ENCODE data around the gene GMDS. TPM values are rescaled to one million over a fixed set of nuclear protein-coding genes. Genes with fewer than 3 reads are reported as not detected.

The GMDS gene
- total and polyA plus RNA-seq, 2 of the 13 experiments (the other 11 are each of a cell fraction or from before 2014, with no cell fraction given) = 64.4 to 112 TPM

- ChIA-PET POLR2A (no interaction called here), CTCF (ENCODE audit: low intra/inter-chr PET ratio, low total read pairs) (no interaction called here)
- no peaks in the 10 kb centered on the region for H3K79me2 ChIP-seq (ENCODE audit: insufficient read depth, low read length)
- H3K4me2 ChIP-seq (ENCODE audit: low read depth, low read length) = no peak overlapping the region
- no TSS peak for BruUV-seq (replicated peaks)
- H2AFZ ChIP-seq (ENCODE audit: low read length) = no peak overlapping the region
- DNase-seq (ENCODE audit: low spot score) (no peak), FAIRE-seq (no peak), ATAC-seq (no peak)
- in situ Hi-C loops (cut with HindIII; ENCODE audit: extremely low pct_ligation_motif_present, low pct_unique_long_range_greater_than_20kb) (no loop called here), intact Hi-C loops (cut with micrococcal nuclease; ENCODE audit: unreplicated experiment) (no loop called here)
- peaks cover 0 to 6% of the 10 kb centered on the region in 2 experiments; a peak in 2 of 5 replicates for H3K36me3 ChIP-seq (replicated peaks in 1 of 2; ENCODE audit: control insufficient read depth in 1 of 2, insufficient read depth in 2 of 2, low read length in 2 of 2)
- WGBS (ENCODE audit: low lambda C conversion rate) = 98% methylated on average over 4 of the region's 4 CpGs
- no peak overlapping the region for H3K27ac ChIP-seq (ENCODE audit: extremely low read length, insufficient read depth, low read length)
- H3K4me1 ChIP-seq (ENCODE audit: insufficient read depth, low read length) = no peaks in the 10 kb centered on the region
- no peaks in the 10 kb centered on the region for H4K20me1 ChIP-seq (ENCODE audit: insufficient read depth, low read length)
- H3K4me3 ChIP-seq (replicated peaks in 1 of 3; ENCODE audit: insufficient read depth in 1 of 3, low read depth in 2 of 3, low read length in 3 of 3) = no peak overlapping the region
- no peak overlapping the region for H3K9ac ChIP-seq (ENCODE audit: insufficient read depth, low read depth, low read length)
- no peaks in the 10 kb centered on the region for H3K27me3 ChIP-seq (ENCODE audit: control insufficient read depth in 1 of 2, insufficient read depth in 2 of 2, low read length in 2 of 2)
- no peaks in the 10 kb centered on the region for H3K9me3 ChIP-seq (ENCODE audit: low read length)
- TF ChIP-seq ZBTB20 (CRISPR knock-in tag; IDR thresholded peaks at IDR 0.05; ENCODE audit: borderline replicate concordance, low read depth) (no peak), ZNF687 (CRISPR knock-in tag; IDR thresholded peaks at IDR 0.05) (no peak), ZSCAN31 (CRISPR knock-in tag; IDR thresholded peaks at IDR 0.05; ENCODE audit: low read depth) (no peak), HOXD1 (CRISPR knock-in tag; IDR thresholded peaks at IDR 0.05) (no peak), IKZF5 (CRISPR knock-in tag; IDR thresholded peaks at IDR 0.05) (no peak), PBX2 (CRISPR knock-in tag; IDR thresholded peaks at IDR 0.05) (no peak), ZNF782 (CRISPR knock-in tag; IDR thresholded peaks at IDR 0.05; ENCODE audit: borderline replicate concordance) (no peak), KLF6 (CRISPR knock-in tag; IDR thresholded peaks at IDR 0.05) (no peak), ZNF354B (CRISPR knock-in tag; IDR thresholded peaks at IDR 0.05) (no peak), ARNT (IDR thresholded peaks at IDR 0.05) (no peak), POLR2AphosphoS2 (IDR thresholded peaks at IDR 0.05; ENCODE audit: low read depth, low read length) (no peak), ASH2L (IDR thresholded peaks at IDR 0.05; ENCODE audit: insufficient read length, low read depth, low read length) (no peak), ZNF333 (CRISPR knock-in tag; IDR thresholded peaks at IDR 0.05; ENCODE audit: borderline replicate concordance) (no peak), MAZ (IDR thresholded peaks at IDR 0.05; ENCODE audit: borderline replicate concordance, low read depth, low read length) (no peak), MAZ (CRISPR knock-in tag; IDR thresholded peaks at IDR 0.05; ENCODE audit: low read depth) (no peak), ZNF512B (CRISPR knock-in tag; IDR thresholded peaks at IDR 0.05; ENCODE audit: borderline replicate concordance) (no peak), ZSCAN29 (CRISPR knock-in tag; conservative IDR thresholded peaks at IDR 0.05) (no peak)
Measured at GRCh38 chr6:1667805-1668175, 577.6 kb downstream of the GMDS start.
